Bronchial epithelial cell (primary cell): ENCODE data around the gene EPHA8. TPM values are rescaled to one million over a fixed set of nuclear protein-coding genes. Genes with fewer than 3 reads are reported as not detected.

Source experiments
- DNase-seq: peaks from one replicate; pipeline ENCODE4 v3.0.0-alpha.2; 2010; ENCODE audit warnings: low read depth
- FAIRE-seq: peaks from 2 replicates; lab custom pipeline; 2011; peaks lifted over from hg19 to GRCh38; lab: Jason Lieb, UNC
- H3K27me3 ChIP-seq: 2 replicates; pipeline ENCODE4 v1.5.1; 2011; ENCODE audit warnings: low read length; ENCODE audit not compliant: control insufficient read depth, insufficient read depth
- H3K36me3 ChIP-seq: 2 replicates; pipeline ENCODE4 v1.5.1; 2011; ENCODE audit warnings: low read length; ENCODE audit not compliant: control insufficient read depth, insufficient read depth
- H3K4me3 ChIP-seq: 2 replicates; pipeline ENCODE4 v1.5.1; 2011; ENCODE audit warnings: mild to moderate bottlenecking, low read depth, low read length, control low read depth
- total RNA-seq: library from RNA; depleted of rRNA; stranded (reverse); fragments of >200 nt; gene quantifications from 2 replicates; pipeline ENCODE4 v1.2.1, GENCODE V29; 2014
- TF ChIP-seq, protein P1 (sequence below): IDR thresholded peaks from 2 replicates; pipeline ENCODE4 v1.5.1; 2011; ENCODE audit warnings: mild to moderate bottlenecking, moderate library complexity, low read length, control low read depth, inconsistent platforms; ENCODE audit not compliant: insufficient read depth, severe bottlenecking

Gene EPHA8
- total RNA-seq, 1 donor from 2014 or later, result not detected

DNA sequence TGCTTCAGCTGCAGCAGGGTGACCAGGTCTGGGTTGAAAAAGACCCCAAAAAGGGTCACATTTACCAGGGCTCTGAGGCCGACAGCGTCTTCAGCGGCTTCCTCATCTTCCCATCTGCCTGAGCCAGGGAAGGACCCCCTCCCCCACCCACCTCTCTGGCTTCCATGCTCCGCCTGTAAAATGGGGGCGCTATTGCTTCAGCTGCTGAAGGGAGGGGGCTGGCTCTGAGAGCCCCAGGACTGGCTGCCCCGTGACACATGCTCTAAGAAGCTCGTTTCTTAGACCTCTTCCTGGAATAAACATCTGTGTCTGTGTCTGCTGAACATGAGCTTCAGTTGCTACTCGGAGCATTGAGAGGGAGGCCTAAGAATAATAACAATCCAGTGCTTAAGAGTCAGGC is 76.0 kb downstream of the EPHA8 start:
- Histone ChIP-seq H3K27me3 (peaks cover 6% of the 10 kb centered on the region), H3K4me3 (no peak overlapping the region), H3K36me3 (no peaks in the 10 kb centered on the region)
- DNase-seq, result no peak
- FAIRE-seq, result no peak
- TF ChIP-seq, protein P1, sequence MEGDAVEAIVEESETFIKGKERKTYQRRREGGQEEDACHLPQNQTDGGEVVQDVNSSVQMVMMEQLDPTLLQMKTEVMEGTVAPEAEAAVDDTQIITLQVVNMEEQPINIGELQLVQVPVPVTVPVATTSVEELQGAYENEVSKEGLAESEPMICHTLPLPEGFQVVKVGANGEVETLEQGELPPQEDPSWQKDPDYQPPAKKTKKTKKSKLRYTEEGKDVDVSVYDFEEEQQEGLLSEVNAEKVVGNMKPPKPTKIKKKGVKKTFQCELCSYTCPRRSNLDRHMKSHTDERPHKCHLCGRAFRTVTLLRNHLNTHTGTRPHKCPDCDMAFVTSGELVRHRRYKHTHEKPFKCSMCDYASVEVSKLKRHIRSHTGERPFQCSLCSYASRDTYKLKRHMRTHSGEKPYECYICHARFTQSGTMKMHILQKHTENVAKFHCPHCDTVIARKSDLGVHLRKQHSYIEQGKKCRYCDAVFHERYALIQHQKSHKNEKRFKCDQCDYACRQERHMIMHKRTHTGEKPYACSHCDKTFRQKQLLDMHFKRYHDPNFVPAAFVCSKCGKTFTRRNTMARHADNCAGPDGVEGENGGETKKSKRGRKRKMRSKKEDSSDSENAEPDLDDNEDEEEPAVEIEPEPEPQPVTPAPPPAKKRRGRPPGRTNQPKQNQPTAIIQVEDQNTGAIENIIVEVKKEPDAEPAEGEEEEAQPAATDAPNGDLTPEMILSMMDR, result no peak

- H3K36me3 ChIP-seq, result no peaks in the 10 kb centered on the region
- H3K4me3 ChIP-seq, result no peak overlapping the region
- peak; percentile 58 for FAIRE-seq
- peaks cover 6% of the 10 kb centered on the region for H3K27me3 ChIP-seq
- DNase-seq, result no peak
- TF ChIP-seq, protein P1, result no peak
Measured at GRCh38 chr1:22641247-22641646, 78.0 kb downstream of the EPHA8 start.

GRCh38 chr1:22641906-22642636 is 78.8 kb downstream of the EPHA8 start:
- FAIRE-seq (no peak), DNase-seq (peak; percentile 18)
- peaks cover 6% of the 10 kb centered on the region for H3K27me3 ChIP-seq
- TF ChIP-seq, protein P1, result peak; percentile 91
- H3K4me3 ChIP-seq, result no peak overlapping the region
- H3K36me3 ChIP-seq, result no peaks in the 10 kb centered on the region

GRCh38 chr1:22643381-22643780 is 80.1 kb downstream of the EPHA8 start, which contains the start of gene C1QC:
Gene C1QC, plus strand, starts transcription at chr1:22643633. Its CDS starts 391 bp downstream, at chr1:22644024.
- H3K4me3 ChIP-seq, result no peak within 1 kb of the TSS
- TF ChIP-seq, protein P1, result no peak
- H3K36me3 ChIP-seq, result no peaks in the 10 kb centered on the region
- FAIRE-seq (no peak), DNase-seq (no peak)
- peaks cover 4% of the 10 kb centered on the region for H3K27me3 ChIP-seq

- TF ChIP-seq, protein P1, result no peak
- Histone ChIP-seq H3K27me3 (peaks cover 4% of the 10 kb centered on the region), H3K4me3 (no peak overlapping the region), H3K36me3 (no peaks in the 10 kb centered on the region)
- FAIRE-seq (no peak), DNase-seq (no peak)
Measured at GRCh38 chr1:22643928-22644327, 80.6 kb downstream of the EPHA8 start.
